Esophagus muscularis mucosa (tissue), 4 donors: ENCODE data around the gene ABCA1. TPM values are rescaled to one million over a fixed set of nuclear protein-coding genes. Genes with fewer than 3 reads are reported as not detected.

ENCODE experiments used
- DNase-seq: peaks from one replicate; pipeline ENCODE4 v3.0.0-alpha.2; 2017; ENCODE audit errors: extremely low spot score
- H3K27ac ChIP-seq, 4 donors: fragments of 200-600 bp; sonication (generic); replicated peaks in 1 of 4; 1 replicate in 3 of 4; 2 replicates in 1 of 4; pipeline ENCODE4 v1.5.1; 2016 to 2019; ENCODE audit warnings: mild to moderate bottlenecking in 1 of 4
- H3K27me3 ChIP-seq, 4 donors: fragments of 200-600 bp; sonication (generic); one replicate each; pipeline versions ENCODE4 v1.5.1 to v1.6.0; 2016 to 2019
- H3K36me3 ChIP-seq, 4 donors: fragments of 200-600 bp; sonication (generic); one replicate each; pipeline ENCODE4 v1.5.1; 2016 to 2019
- H3K4me1 ChIP-seq, 4 donors: fragments of 200-600 bp; sonication (generic); one replicate each; pipeline ENCODE4 v1.5.1; 2016 to 2019
- H3K4me3 ChIP-seq, 4 donors: fragments of 200-600 bp; sonication (generic); 1 replicate in 2 of 4; 2 replicates in 2 of 4; pipeline ENCODE4 v1.5.1; 2016 to 2019; ENCODE audit warnings: mild to moderate bottlenecking in 4 of 4, moderate library complexity in 1 of 4
- H3K9me3 ChIP-seq, 4 donors: fragments of 200-600 bp; sonication (generic); 1 replicate in 3 of 4; 2 replicates in 1 of 4; pipeline ENCODE4 v1.5.1; 2016 to 2019
- EP300 ChIP-seq: sonication (generic); formaldehyde crosslinking; IDR thresholded peaks from one replicate; pipeline ENCODE4 v1.6.1; 2017; ENCODE audit warnings: antibody characterized with exemption
- POLR2A ChIP-seq: fragments of 450-650 bp; IDR thresholded peaks from one replicate; pipeline ENCODE4 v1.6.1; 2017; ENCODE audit warnings: antibody characterized with exemption, moderate library complexity, mild to moderate bottlenecking, low read depth
- POLR2AphosphoS5 ChIP-seq, 2 donors: sonication (generic); formaldehyde crosslinking; IDR thresholded peaks; one replicate each; pipeline ENCODE4 v1.6.1; 2017; ENCODE audit warnings: antibody characterized with exemption in 2 of 2
- WGBS: methylation state at CpG from one replicate; pipeline ENCODE4 v1.1.5; 2018; 5-methylcytosine and 5-hydroxymethylcytosine counted together
- intact Hi-C: fragments of 100-400 bp; cut with DNase I; formaldehyde crosslinking; loops from one replicate; pipeline ENCODE4 v1.15.1; 2023
- total RNA-seq, 4 donors: library from RNA; depleted of rRNA; stranded (reverse); fragments of >200 nt; gene quantifications; one replicate each; pipeline versions ENCODE4 v1.1.0 to v1.2.1, GENCODE V29; 2016
- TF ChIP-seq, protein P1 (sequence below), 3 experiments: fragments of 200-600 bp in 2 of 3; fragments of 450-650 bp in 1 of 3; sonication (generic) in 2 of 3; IDR thresholded peaks; one replicate each; pipeline ENCODE4 v1.5.1; 2017 to 2019; ENCODE audit warnings: antibody characterized with exemption in 3 of 3, mild to moderate bottlenecking in 2 of 3, moderate library complexity in 1 of 3

Gene ABCA1
- total RNA-seq, 4 donors from 2014 or later, result 47.8 to 73.9 (median 54.7) TPM

DNA sequence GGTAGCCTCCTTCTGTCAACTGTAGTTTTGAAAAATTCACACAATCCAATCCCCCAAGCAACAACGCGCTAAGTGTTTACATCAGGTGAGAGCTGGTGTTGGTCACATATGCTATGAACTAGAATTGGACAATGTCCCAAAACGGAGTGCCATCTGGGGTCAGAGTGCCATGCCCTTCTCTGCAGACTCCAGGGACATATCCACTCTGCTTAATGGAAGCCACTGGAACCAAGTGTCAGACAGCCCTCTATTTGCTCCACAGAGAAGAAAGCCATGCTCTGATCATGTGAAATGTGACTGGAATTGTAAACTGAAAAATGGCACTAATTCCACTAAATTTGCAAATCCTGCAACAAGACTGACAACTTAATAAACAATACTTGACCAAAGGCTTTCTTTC lies 12.2 kb downstream of the ABCA1 start:
- no peaks in the 10 kb centered on the region for H3K36me3 ChIP-seq
- H3K27ac ChIP-seq, result no peak overlapping the region
- H3K9me3 ChIP-seq, result no peaks in the 10 kb centered on the region
- peaks cover 54 to 98% (median 91%) of the 10 kb centered on the region in 4 donors for H3K4me1 ChIP-seq
- intact Hi-C loops, result loop anchor here (5.0 kb wide), 1 partner anchor 43 kb away; no protein-coding TSS in a partner anchor
- TF ChIP-seq POLR2A (no peak), POLR2AphosphoS5 (IDR thresholded peaks at IDR 0.05) (no peak), EP300 (no peak)
- TF ChIP-seq, protein P1, sequence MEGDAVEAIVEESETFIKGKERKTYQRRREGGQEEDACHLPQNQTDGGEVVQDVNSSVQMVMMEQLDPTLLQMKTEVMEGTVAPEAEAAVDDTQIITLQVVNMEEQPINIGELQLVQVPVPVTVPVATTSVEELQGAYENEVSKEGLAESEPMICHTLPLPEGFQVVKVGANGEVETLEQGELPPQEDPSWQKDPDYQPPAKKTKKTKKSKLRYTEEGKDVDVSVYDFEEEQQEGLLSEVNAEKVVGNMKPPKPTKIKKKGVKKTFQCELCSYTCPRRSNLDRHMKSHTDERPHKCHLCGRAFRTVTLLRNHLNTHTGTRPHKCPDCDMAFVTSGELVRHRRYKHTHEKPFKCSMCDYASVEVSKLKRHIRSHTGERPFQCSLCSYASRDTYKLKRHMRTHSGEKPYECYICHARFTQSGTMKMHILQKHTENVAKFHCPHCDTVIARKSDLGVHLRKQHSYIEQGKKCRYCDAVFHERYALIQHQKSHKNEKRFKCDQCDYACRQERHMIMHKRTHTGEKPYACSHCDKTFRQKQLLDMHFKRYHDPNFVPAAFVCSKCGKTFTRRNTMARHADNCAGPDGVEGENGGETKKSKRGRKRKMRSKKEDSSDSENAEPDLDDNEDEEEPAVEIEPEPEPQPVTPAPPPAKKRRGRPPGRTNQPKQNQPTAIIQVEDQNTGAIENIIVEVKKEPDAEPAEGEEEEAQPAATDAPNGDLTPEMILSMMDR (IDR thresholded peaks at IDR 0.05), result no peak
- H3K4me3 ChIP-seq, result no peak overlapping the region
- DNase-seq, result no peak
- H3K27me3 ChIP-seq, result no peaks in the 10 kb centered on the region
- 70% methylated on average over 3 of the region's 3 CpGs for WGBS

DNA sequence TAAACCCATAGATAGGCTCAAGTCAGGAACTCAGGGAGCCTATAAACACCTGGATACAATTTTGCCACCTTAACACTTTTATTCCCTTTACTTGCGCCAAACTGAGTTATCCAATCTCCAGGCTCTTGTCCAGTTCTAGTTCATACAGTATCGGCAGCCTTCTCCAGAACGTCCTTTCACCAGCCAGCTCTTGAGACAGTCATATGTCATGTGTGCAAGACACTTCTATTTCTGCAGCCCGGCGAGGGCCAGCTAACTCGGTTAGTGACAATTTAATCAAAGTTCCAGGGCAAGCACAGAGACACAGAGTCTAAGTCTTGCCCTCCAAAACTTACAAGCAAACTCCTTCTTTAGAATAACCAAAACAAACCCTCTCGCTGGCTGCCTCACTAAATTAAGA lies 12.9 kb downstream of the ABCA1 start:
- Histone ChIP-seq H3K36me3 (no peaks in the 10 kb centered on the region), H3K27ac (no peak overlapping the region), H3K4me1 (peaks cover 61 to 100% (median 92%) of the 10 kb centered on the region in 4 donors), H3K27me3 (no peaks in the 10 kb centered on the region), H3K9me3 (no peaks in the 10 kb centered on the region), H3K4me3 (no peak overlapping the region)
- WGBS, result 49% methylated on average over 7 of the region's 7 CpGs
- TF ChIP-seq POLR2A, result no peak
- no peak for TF ChIP-seq POLR2AphosphoS5 (IDR thresholded peaks at IDR 0.05)
- no peak for TF ChIP-seq EP300
- TF ChIP-seq, protein P1 (IDR thresholded peaks at IDR 0.05), result no peak
- no peak for DNase-seq
- intact Hi-C loops, result loop anchor here (5.0 kb wide), 1 partner anchor 43 kb away; no protein-coding TSS in a partner anchor

DNA sequence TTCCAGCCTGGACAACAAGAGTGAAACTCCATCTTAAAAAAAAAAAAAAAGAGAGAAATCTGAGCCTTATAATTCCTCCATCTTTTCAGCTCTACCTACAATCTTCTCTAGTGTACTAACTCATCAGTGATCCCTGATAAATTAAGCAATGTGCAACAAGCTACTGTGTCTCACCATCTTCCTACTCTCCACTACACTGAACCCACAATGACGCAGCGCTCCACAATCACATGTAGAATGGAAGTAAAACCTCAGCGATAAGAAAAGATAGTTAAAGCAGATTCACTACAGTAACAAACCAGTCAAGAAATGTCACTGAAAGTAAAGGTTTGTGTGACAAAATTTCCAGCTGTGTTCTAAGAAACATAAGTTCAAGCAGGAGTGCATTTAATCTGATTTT lies 13.5 kb downstream of the ABCA1 start:
- no peaks in the 10 kb centered on the region for H3K36me3 ChIP-seq
- intact Hi-C loops, result no loop called here
- H3K27ac ChIP-seq, result no peak overlapping the region
- H3K4me1 ChIP-seq, result peaks cover 67 to 100% (median 93%) of the 10 kb centered on the region in 4 donors
- no peaks in the 10 kb centered on the region for H3K27me3 ChIP-seq
- TF ChIP-seq POLR2AphosphoS5 (IDR thresholded peaks at IDR 0.05), result no peak
- TF ChIP-seq, protein P1 (IDR thresholded peaks at IDR 0.05), result no peak
- no peak for TF ChIP-seq EP300
- TF ChIP-seq POLR2A, result no peak
- no peaks in the 10 kb centered on the region for H3K9me3 ChIP-seq
- no peak overlapping the region for H3K4me3 ChIP-seq
- DNase-seq, result peak; percentile 26
- WGBS, result 73% methylated on average over 3 of the region's 3 CpGs

DNA sequence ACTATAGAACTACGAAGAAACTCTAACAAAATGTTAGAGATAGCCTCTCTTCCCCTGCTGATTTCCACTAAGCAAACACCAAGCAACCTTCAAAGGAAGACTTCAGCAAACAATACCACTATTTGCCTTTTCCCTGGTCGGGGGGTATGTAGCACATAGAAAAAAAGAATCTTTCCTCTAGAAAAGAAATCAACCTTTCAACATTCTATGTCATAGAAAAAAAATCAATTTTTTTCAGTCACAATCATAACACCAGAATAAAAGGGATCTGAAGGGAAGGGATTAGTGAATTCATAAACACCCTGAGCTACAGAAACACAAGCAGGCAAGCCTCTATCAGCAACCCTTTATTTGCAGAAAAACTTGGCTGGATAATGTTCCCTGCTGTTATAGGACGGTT lies 15.3 kb downstream of the ABCA1 start:
- Histone ChIP-seq H3K36me3 (no peaks in the 10 kb centered on the region), H3K27me3 (no peaks in the 10 kb centered on the region), H3K27ac (no peak overlapping the region), H3K9me3 (no peaks in the 10 kb centered on the region), H3K4me1 (peaks cover 81 to 100% (median 97%) of the 10 kb centered on the region in 4 donors), H3K4me3 (no peak overlapping the region)
- 69% methylated on average over 3 of the region's 3 CpGs for WGBS
- TF ChIP-seq POLR2A (no peak), EP300 (no peak), POLR2AphosphoS5 (IDR thresholded peaks at IDR 0.05) (no peak)
- TF ChIP-seq, protein P1 (IDR thresholded peaks at IDR 0.05), result no peak
- DNase-seq, result no peak
- intact Hi-C loops, result no loop called here

DNA sequence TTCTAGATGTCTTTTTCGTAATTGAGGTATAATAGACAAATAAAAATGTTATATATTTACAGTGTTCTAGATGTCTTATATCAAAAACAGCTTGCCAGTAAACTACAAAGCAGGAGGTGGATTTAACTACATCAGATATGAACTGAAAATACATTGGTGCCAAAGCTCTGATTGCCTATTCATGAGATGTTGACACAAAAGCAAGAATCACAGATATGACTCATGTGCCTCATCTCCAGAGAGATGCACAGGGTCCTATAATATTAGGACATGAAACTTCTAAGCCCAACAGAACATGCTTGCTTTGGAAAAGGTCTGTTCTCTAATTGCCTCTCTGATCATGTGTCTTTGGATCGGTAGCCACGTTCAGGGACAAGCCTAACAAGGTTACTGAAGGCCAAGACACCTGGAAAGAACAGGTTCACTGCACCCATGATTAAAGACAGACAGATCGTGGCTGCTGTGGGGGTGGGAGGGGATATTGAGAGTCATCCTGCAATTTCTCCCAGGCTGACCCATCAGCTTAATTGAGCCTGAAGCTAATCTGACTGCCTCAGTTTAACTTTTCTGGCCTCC lies 16.8 kb downstream of the ABCA1 start:
- Histone ChIP-seq H3K4me3 (no peak overlapping the region), H3K27ac (peak overlapping the region in 1 of 4 donors; percentile 22), H3K4me1 (peaks cover 86 to 100% (median 99%) of the 10 kb centered on the region in 4 donors), H3K27me3 (no peaks in the 10 kb centered on the region), H3K36me3 (no peaks in the 10 kb centered on the region), H3K9me3 (no peaks in the 10 kb centered on the region)
- intact Hi-C loops, result no loop called here
- TF ChIP-seq POLR2A (no peak), EP300 (no peak), POLR2AphosphoS5 (IDR thresholded peaks at IDR 0.05) (no peak)
- TF ChIP-seq, protein P1 (IDR thresholded peaks at IDR 0.05), result no peak
- WGBS, result 83% methylated on average over 4 of the region's 4 CpGs
- DNase-seq, result no peak
